ENCODE results near the gene CREBRF. TPM values are rescaled to one million over a fixed set of nuclear protein-coding genes. Genes with fewer than 3 reads are reported as not detected.
"Not testable (repeated sequence)": the region's sequence is repeated elsewhere in the genome, so short reads cannot be mapped to it uniquely, and the experiment has no call there.

Gene CREBRF
- total and polyA plus RNA-seq, 2 of the 8 experiments (the other 6 are each of a cell fraction or from before 2014, with no cell fraction given), result 1.2 to 4.7 TPM

DNA sequence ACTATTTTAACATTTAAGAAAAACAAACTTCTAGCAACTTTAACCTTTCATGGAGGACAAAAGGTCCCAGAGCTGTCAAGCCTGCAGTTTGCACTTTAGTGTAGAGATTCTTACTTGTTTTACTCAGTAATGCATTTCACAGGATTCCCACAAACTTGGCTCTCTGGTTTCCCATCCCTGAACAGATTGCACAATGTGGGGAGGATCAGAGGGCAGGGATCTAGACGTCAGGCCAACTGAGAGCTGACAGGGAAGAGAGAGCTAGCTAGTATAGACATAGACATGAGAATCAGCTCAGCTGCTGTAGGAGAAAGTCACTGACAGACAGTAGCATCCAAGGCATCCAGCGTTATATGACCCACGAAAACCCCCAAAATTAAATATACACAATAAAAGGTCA is 67.3 kb downstream of the CREBRF start:
- Histone ChIP-seq H2BK12ac (ENCODE audit: low read depth, low read length) (no peak overlapping the region), H3K4me2 (ENCODE audit: insufficient read depth in 1 of 2, low read depth in 2 of 2, low read length in 2 of 2) (no peak overlapping the region), H3K23me2 (ENCODE audit: low read depth, low read length) (no peaks in the 10 kb centered on the region), H3K18ac (ENCODE audit: extremely low read depth, low read length) (no peak overlapping the region), H2BK20ac (ENCODE audit: low read length) (no peak overlapping the region), H3K14ac (ENCODE audit: insufficient read length) (no peak overlapping the region), H4K91ac (replicated peaks; ENCODE audit: insufficient read length, low read length) (no peak overlapping the region), H2BK120ac (replicated peaks; ENCODE audit: low read depth, low read length) (no peak overlapping the region), H3K4me1 (replicated peaks in 1 of 4; ENCODE audit: control insufficient read depth in 3 of 4, insufficient read depth in 4 of 4, low read length in 3 of 4) (no peaks in the 10 kb centered on the region), H3K27me3 (replicated peaks in 1 of 4; ENCODE audit: control insufficient read depth in 3 of 4, extremely low read depth in 1 of 4, insufficient read depth in 3 of 4, low read length in 3 of 4) (no peaks in the 10 kb centered on the region), H3K9ac (replicated peaks in 1 of 4; ENCODE audit: extremely low read depth in 1 of 4, low read depth in 3 of 4, low read length in 3 of 4) (no peak overlapping the region), H4K5ac (ENCODE audit: insufficient read length, low read depth, low read length) (no peak overlapping the region), H3K9me3 (ENCODE audit: insufficient read depth in 2 of 2, low read depth in 1 of 2, low read length in 1 of 2) (no peaks in the 10 kb centered on the region), H3K4me3 (ENCODE audit: extremely low read depth in 1 of 4, insufficient read depth in 2 of 4, low read depth in 3 of 4, low read length in 4 of 4) (no peak overlapping the region), H3K27ac (ENCODE audit: low read depth, low read length) (no peak overlapping the region), H4K8ac (ENCODE audit: extremely low read depth, insufficient read depth, low read length) (no peak overlapping the region), H2BK5ac (ENCODE audit: low read depth, low read length) (no peak overlapping the region), H3K23ac (ENCODE audit: insufficient read length) (no peak overlapping the region), H3K36me3 (ENCODE audit: control insufficient read depth in 2 of 4, insufficient read depth in 4 of 4, low read length in 3 of 4) (no peaks in the 10 kb centered on the region), H2BK15ac (ENCODE audit: low read length) (no peak overlapping the region), H2AK5ac (ENCODE audit: low read depth, low read length) (no peak overlapping the region), H3K56ac (replicated peaks; ENCODE audit: insufficient read length, low read depth, low read length) (no peak overlapping the region), H2AFZ (ENCODE audit: low read length) (no peak overlapping the region), H3K79me1 (ENCODE audit: low read depth, low read length) (no peaks in the 10 kb centered on the region), H3K79me2 (ENCODE audit: control insufficient read depth in 1 of 2, insufficient read depth in 2 of 2, low read length in 2 of 2) (no peaks in the 10 kb centered on the region), H3K4ac (replicated peaks; ENCODE audit: insufficient read length, low read depth, low read length) (no peak overlapping the region), H4K20me1 (replicated peaks in 1 of 2; ENCODE audit: control insufficient read depth in 1 of 2, insufficient read depth in 2 of 2, low read length in 2 of 2) (no peaks in the 10 kb centered on the region)
- POLR2A ChIA-PET (ENCODE audit: partially characterized antibody), result interaction anchor here (1.5 kb wide), 1 partner anchor 136 kb away, joined by 3 read pairs; no protein-coding TSS in a partner anchor
- CTCF ChIA-PET (ENCODE audit: partially characterized antibody), result interaction anchor here (1.5 kb wide), 1 partner anchor 207 kb away, joined by 3 read pairs; no protein-coding TSS in a partner anchor
- TF ChIP-seq SP2 (IDR thresholded peaks at IDR 0.05; ENCODE audit: low read length) (no peak), SP1 (IDR thresholded peaks at IDR 0.05; ENCODE audit: low read depth, low read length) (no peak)
- no peak for DNase-seq (ENCODE audit: low read depth in 1 of 2, low spot score in 2 of 2)
- no peak for FAIRE-seq
- WGBS, 2 experiments (ENCODE audit: extremely low coverage in 1 of 2, insufficient coverage in 1 of 2, insufficient read length in 1 of 2, insufficient replicate concordance in 2 of 2, low coverage in 1 of 2, low lambda C conversion rate in 2 of 2, missing lambda C conversion rate in 1 of 2), result 83% methylated on average over 3 of the region's 3 CpGs; no CpG with 5 or more reads in 1 of the 2 experiments

DNA sequence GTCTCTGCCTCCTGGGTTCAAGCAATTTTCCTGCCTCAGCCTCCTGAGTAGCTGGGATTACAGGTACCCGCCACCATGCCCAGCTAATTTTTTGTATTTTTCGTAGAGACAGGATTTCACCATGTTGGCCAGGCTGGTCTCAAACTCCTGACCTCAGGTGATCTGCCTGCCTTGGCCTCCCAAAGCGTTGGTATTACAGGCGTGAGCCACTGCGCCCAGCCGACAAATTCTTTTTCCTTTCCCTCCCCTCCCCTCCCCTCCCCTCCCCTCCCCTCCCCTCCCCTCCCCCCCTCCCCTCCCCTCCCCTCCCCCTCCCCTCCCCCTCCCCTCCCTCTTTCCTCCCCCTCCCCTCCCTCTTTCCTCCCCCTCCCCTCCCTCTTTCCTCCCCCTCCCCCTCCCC is 76.0 kb downstream of the CREBRF start:
- H3K23me2 ChIP-seq (ENCODE audit: low read depth, low read length); H2AK5ac ChIP-seq (ENCODE audit: low read depth, low read length); H3K4me1 ChIP-seq (replicated peaks in 1 of 4; ENCODE audit: control insufficient read depth in 3 of 4, insufficient read depth in 4 of 4, low read length in 3 of 4); CTCF ChIA-PET (ENCODE audit: partially characterized antibody); H3K9me3 ChIP-seq (ENCODE audit: insufficient read depth in 2 of 2, low read depth in 1 of 2, low read length in 1 of 2); H3K79me2 ChIP-seq (ENCODE audit: control insufficient read depth in 1 of 2, insufficient read depth in 2 of 2, low read length in 2 of 2); H2BK5ac ChIP-seq (ENCODE audit: low read depth, low read length); H2BK15ac ChIP-seq (ENCODE audit: low read length); H3K36me3 ChIP-seq (ENCODE audit: control insufficient read depth in 2 of 4, insufficient read depth in 4 of 4, low read length in 3 of 4); H3K4me2 ChIP-seq (ENCODE audit: insufficient read depth in 1 of 2, low read depth in 2 of 2, low read length in 2 of 2); H3K79me1 ChIP-seq (ENCODE audit: low read depth, low read length); H2BK120ac ChIP-seq (replicated peaks; ENCODE audit: low read depth, low read length); DNase-seq (ENCODE audit: low read depth in 1 of 2, low spot score in 2 of 2); H4K5ac ChIP-seq (ENCODE audit: insufficient read length, low read depth, low read length); H3K27me3 ChIP-seq (replicated peaks in 1 of 4; ENCODE audit: control insufficient read depth in 3 of 4, extremely low read depth in 1 of 4, insufficient read depth in 3 of 4, low read length in 3 of 4); H3K23ac ChIP-seq (ENCODE audit: insufficient read length); H3K9ac ChIP-seq (replicated peaks in 1 of 4; ENCODE audit: extremely low read depth in 1 of 4, low read depth in 3 of 4, low read length in 3 of 4); H3K4ac ChIP-seq (replicated peaks; ENCODE audit: insufficient read length, low read depth, low read length); POLR2A ChIA-PET (ENCODE audit: partially characterized antibody); H3K27ac ChIP-seq (ENCODE audit: low read depth, low read length); H3K56ac ChIP-seq (replicated peaks; ENCODE audit: insufficient read length, low read depth, low read length); H3K18ac ChIP-seq (ENCODE audit: extremely low read depth, low read length); H2BK20ac ChIP-seq (ENCODE audit: low read length); H3K14ac ChIP-seq (ENCODE audit: insufficient read length); H4K91ac ChIP-seq (replicated peaks; ENCODE audit: insufficient read length, low read length); H4K8ac ChIP-seq (ENCODE audit: extremely low read depth, insufficient read depth, low read length); FAIRE-seq; H2AFZ ChIP-seq (ENCODE audit: low read length); H4K20me1 ChIP-seq (replicated peaks in 1 of 2; ENCODE audit: control insufficient read depth in 1 of 2, insufficient read depth in 2 of 2, low read length in 2 of 2); H3K4me3 ChIP-seq (ENCODE audit: extremely low read depth in 1 of 4, insufficient read depth in 2 of 4, low read depth in 3 of 4, low read length in 4 of 4); H2BK12ac ChIP-seq (ENCODE audit: low read depth, low read length): not testable (repeated sequence)
- 100% methylated on average over 2 of the region's 6 CpGs; no CpG with 5 or more reads in 1 of the 2 experiments for WGBS, 2 experiments (ENCODE audit: extremely low coverage in 1 of 2, insufficient coverage in 1 of 2, insufficient read length in 1 of 2, insufficient replicate concordance in 2 of 2, low coverage in 1 of 2, low lambda C conversion rate in 2 of 2, missing lambda C conversion rate in 1 of 2)

Data from H1 (cell line).